HL-60 (cell line): Measurements from ENCODE around the gene DOCK1.

ENCODE experiments used
- DNase-seq, 2 experiments: peaks; one replicate each; pipeline ENCODE4 v3.0.0-alpha.2; 2010 to 2020; ENCODE audit warnings: low read depth in 1 of 2, low spot score in 1 of 2
- H3K27ac ChIP-seq: fragments of 250-450 bp; sonication (Bioruptor Pico); replicated peaks from 2 replicates; pipeline ENCODE4 v1.5.1; 2020; ENCODE audit warnings: mild to moderate bottlenecking, moderate library complexity
- H3K27me3 ChIP-seq: fragments of 250-450 bp; sonication (Bioruptor Pico); 2 replicates; pipeline ENCODE4 v1.5.1; 2021; ENCODE audit warnings: mild to moderate bottlenecking, moderate library complexity; ENCODE audit not compliant: insufficient read depth, poor library complexity, severe bottlenecking
- H3K4me3 ChIP-seq: replicated peaks from 2 replicates; pipeline ENCODE4 v1.5.1; 2011; ENCODE audit warnings: mild to moderate bottlenecking, control low read depth, low read length; ENCODE audit not compliant: insufficient read depth
- GABPA ChIP-seq: IDR thresholded peaks from 2 replicates; pipeline ENCODE4 v1.6.1; 2012; ENCODE audit warnings: low read depth
- POLR2AphosphoS5 ChIP-seq: IDR thresholded peaks from 2 replicates; pipeline ENCODE4 v1.6.1; 2012; ENCODE audit warnings: low read depth
- SPI1 ChIP-seq: IDR thresholded peaks from 2 replicates; pipeline ENCODE4 v1.6.1; 2012; ENCODE audit warnings: low read depth, mild to moderate bottlenecking, borderline replicate concordance
- TF ChIP-seq, protein P1 (sequence below): IDR thresholded peaks from one replicate; pipeline ENCODE4 v1.5.1; 2011; ENCODE audit warnings: low read length, control low read depth, inconsistent platforms; ENCODE audit not compliant: insufficient read depth
- TF ChIP-seq, protein P2 (sequence below): IDR thresholded peaks from 2 replicates; pipeline ENCODE4 v1.6.1; 2012; ENCODE audit warnings: low read depth; ENCODE audit not compliant: insufficient replicate concordance

DOCK1 gene

DNA sequence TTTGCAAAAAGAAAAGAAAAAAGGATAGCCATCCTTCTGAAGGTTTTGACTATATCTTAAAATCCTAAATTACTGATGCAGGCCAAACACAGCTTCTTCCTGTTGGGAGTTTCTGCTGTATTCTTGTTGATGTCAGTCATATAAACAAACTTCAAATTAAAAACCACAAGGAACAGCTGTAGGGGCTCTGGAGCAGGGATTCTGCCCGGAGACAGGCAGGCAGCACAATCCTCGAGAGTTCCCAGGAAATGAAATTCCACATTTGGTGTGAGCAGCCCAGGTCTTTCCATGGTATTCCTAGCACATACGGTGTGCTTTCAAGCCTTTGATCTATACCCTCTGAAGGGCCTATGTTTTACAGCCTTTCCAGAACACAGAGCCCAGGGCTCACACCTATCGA lies 248.0 kb downstream of the DOCK1 start:
- H3K27ac ChIP-seq: no peak overlapping the region
- H3K4me3 ChIP-seq: no peak overlapping the region
- DNase-seq: no peak
- no peak for TF ChIP-seq GABPA
- TF ChIP-seq, protein P1, sequence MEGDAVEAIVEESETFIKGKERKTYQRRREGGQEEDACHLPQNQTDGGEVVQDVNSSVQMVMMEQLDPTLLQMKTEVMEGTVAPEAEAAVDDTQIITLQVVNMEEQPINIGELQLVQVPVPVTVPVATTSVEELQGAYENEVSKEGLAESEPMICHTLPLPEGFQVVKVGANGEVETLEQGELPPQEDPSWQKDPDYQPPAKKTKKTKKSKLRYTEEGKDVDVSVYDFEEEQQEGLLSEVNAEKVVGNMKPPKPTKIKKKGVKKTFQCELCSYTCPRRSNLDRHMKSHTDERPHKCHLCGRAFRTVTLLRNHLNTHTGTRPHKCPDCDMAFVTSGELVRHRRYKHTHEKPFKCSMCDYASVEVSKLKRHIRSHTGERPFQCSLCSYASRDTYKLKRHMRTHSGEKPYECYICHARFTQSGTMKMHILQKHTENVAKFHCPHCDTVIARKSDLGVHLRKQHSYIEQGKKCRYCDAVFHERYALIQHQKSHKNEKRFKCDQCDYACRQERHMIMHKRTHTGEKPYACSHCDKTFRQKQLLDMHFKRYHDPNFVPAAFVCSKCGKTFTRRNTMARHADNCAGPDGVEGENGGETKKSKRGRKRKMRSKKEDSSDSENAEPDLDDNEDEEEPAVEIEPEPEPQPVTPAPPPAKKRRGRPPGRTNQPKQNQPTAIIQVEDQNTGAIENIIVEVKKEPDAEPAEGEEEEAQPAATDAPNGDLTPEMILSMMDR: no peak
- no peak for TF ChIP-seq POLR2AphosphoS5
- TF ChIP-seq, protein P2, sequence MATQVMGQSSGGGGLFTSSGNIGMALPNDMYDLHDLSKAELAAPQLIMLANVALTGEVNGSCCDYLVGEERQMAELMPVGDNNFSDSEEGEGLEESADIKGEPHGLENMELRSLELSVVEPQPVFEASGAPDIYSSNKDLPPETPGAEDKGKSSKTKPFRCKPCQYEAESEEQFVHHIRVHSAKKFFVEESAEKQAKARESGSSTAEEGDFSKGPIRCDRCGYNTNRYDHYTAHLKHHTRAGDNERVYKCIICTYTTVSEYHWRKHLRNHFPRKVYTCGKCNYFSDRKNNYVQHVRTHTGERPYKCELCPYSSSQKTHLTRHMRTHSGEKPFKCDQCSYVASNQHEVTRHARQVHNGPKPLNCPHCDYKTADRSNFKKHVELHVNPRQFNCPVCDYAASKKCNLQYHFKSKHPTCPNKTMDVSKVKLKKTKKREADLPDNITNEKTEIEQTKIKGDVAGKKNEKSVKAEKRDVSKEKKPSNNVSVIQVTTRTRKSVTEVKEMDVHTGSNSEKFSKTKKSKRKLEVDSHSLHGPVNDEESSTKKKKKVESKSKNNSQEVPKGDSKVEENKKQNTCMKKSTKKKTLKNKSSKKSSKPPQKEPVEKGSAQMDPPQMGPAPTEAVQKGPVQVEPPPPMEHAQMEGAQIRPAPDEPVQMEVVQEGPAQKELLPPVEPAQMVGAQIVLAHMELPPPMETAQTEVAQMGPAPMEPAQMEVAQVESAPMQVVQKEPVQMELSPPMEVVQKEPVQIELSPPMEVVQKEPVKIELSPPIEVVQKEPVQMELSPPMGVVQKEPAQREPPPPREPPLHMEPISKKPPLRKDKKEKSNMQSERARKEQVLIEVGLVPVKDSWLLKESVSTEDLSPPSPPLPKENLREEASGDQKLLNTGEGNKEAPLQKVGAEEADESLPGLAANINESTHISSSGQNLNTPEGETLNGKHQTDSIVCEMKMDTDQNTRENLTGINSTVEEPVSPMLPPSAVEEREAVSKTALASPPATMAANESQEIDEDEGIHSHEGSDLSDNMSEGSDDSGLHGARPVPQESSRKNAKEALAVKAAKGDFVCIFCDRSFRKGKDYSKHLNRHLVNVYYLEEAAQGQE: no peak
- TF ChIP-seq SPI1: no peak
- peaks cover 2% of the 10 kb centered on the region for H3K27me3 ChIP-seq

- no peak overlapping the region for H3K4me3 ChIP-seq
- H3K27ac ChIP-seq: no peak overlapping the region
- TF ChIP-seq, protein P2: no peak
- TF ChIP-seq GABPA: no peak
- no peak for TF ChIP-seq SPI1
- TF ChIP-seq, protein P1: no peak
- TF ChIP-seq POLR2AphosphoS5: no peak
- no peaks in the 10 kb centered on the region for H3K27me3 ChIP-seq
- DNase-seq: no peak
These were observed 249.8 kb downstream of the DOCK1 start for GRCh38 chr10:127154831-127155620.

- no peak for DNase-seq
- TF ChIP-seq, protein P2: no peak
- TF ChIP-seq, protein P1: no peak
- TF ChIP-seq SPI1 (no peak), POLR2AphosphoS5 (no peak)
- no peak overlapping the region for H3K4me3 ChIP-seq
- H3K27ac ChIP-seq: no peak overlapping the region
- no peaks in the 10 kb centered on the region for H3K27me3 ChIP-seq
These were observed 251.9 kb downstream of the DOCK1 start for GRCh38 chr10:127157089-127157488.
